ENCODE data around the gene KRT80. TPM values are rescaled to one million over a fixed set of nuclear protein-coding genes. Genes with fewer than 3 reads are reported as not detected.

KRT80 gene
- total RNA-seq, 1 experiment from 2014 or later, result not detected

- Histone ChIP-seq H3K9me2 (replicated peaks; ENCODE audit: insufficient read depth, low read length) (no peaks in the 10 kb centered on the region), H3K27me3 (ENCODE audit: low read length) (no peaks in the 10 kb centered on the region), H3K79me2 (ENCODE audit: low read length) (no peaks in the 10 kb centered on the region), H3K4me1 (ENCODE audit: low read length) (0 out of 2 replicates have a peak, but pooled peaks cover 4% of the 10 kb centered on the region), H3K9ac (ENCODE audit: low read length) (no peak overlapping the region), H2AFZ (ENCODE audit: low read length) (no peak overlapping the region), H3K36me3 (ENCODE audit: insufficient read depth, low read length) (no peaks in the 10 kb centered on the region), H3K27ac (ENCODE audit: low read length) (no peak overlapping the region), H3K9me3 (ENCODE audit: low read length) (no peaks in the 10 kb centered on the region), H3K4me3 (ENCODE audit: low read length) (no peak overlapping the region), H4K20me1 (ENCODE audit: insufficient read depth, low read depth, low read length) (no peaks in the 10 kb centered on the region), H3K4me2 (ENCODE audit: low read depth, low read length, poor library complexity, severe bottlenecking) (no peak overlapping the region)
- no peak for DNase-seq
Observed at GRCh38 chr12:52216100-52216499, 24.3 kb upstream of the KRT80 start.

- no peak overlapping the region for H3K27ac ChIP-seq (ENCODE audit: low read length)
- H3K79me2 ChIP-seq (ENCODE audit: low read length), result no peaks in the 10 kb centered on the region
- DNase-seq, result no peak
- H3K4me3 ChIP-seq (ENCODE audit: low read length), result no peak overlapping the region
- H3K36me3 ChIP-seq (ENCODE audit: insufficient read depth, low read length), result no peaks in the 10 kb centered on the region
- no peaks in the 10 kb centered on the region for H4K20me1 ChIP-seq (ENCODE audit: insufficient read depth, low read depth, low read length)
- no peak overlapping the region for H3K4me2 ChIP-seq (ENCODE audit: low read depth, low read length, poor library complexity, severe bottlenecking)
- H3K9ac ChIP-seq (ENCODE audit: low read length), result no peak overlapping the region
- H3K27me3 ChIP-seq (ENCODE audit: low read length), result no peaks in the 10 kb centered on the region
- 0 out of 2 replicates have a peak, but pooled peaks cover 4% of the 10 kb centered on the region for H3K4me1 ChIP-seq (ENCODE audit: low read length)
- H3K9me2 ChIP-seq (replicated peaks; ENCODE audit: insufficient read depth, low read length), result no peaks in the 10 kb centered on the region
- no peaks in the 10 kb centered on the region for H3K9me3 ChIP-seq (ENCODE audit: low read length)
- no peak overlapping the region for H2AFZ ChIP-seq (ENCODE audit: low read length)
Observed at GRCh38 chr12:52215587-52216031, 23.8 kb upstream of the KRT80 start.

GRCh38 chr12:52214421-52214802 is 22.6 kb upstream of the KRT80 start:
- H3K27ac ChIP-seq (ENCODE audit: low read length), result no peak overlapping the region
- H3K27me3 ChIP-seq (ENCODE audit: low read length), result no peaks in the 10 kb centered on the region
- H3K79me2 ChIP-seq (ENCODE audit: low read length), result no peaks in the 10 kb centered on the region
- no peaks in the 10 kb centered on the region for H3K9me3 ChIP-seq (ENCODE audit: low read length)
- H3K9ac ChIP-seq (ENCODE audit: low read length), result no peak overlapping the region
- DNase-seq, result no peak
- no peak overlapping the region for H3K4me3 ChIP-seq (ENCODE audit: low read length)
- no peak overlapping the region for H2AFZ ChIP-seq (ENCODE audit: low read length)
- H4K20me1 ChIP-seq (ENCODE audit: insufficient read depth, low read depth, low read length), result no peaks in the 10 kb centered on the region
- no peak overlapping the region for H3K4me2 ChIP-seq (ENCODE audit: low read depth, low read length, poor library complexity, severe bottlenecking)
- no peaks in the 10 kb centered on the region for H3K36me3 ChIP-seq (ENCODE audit: insufficient read depth, low read length)
- no peaks in the 10 kb centered on the region for H3K9me2 ChIP-seq (replicated peaks; ENCODE audit: insufficient read depth, low read length)
- H3K4me1 ChIP-seq (ENCODE audit: low read length), result 0 out of 2 replicates have a peak, but pooled peaks cover 4% of the 10 kb centered on the region

- no peaks in the 10 kb centered on the region for H3K9me2 ChIP-seq (replicated peaks; ENCODE audit: insufficient read depth, low read length)
- H3K4me2 ChIP-seq (ENCODE audit: low read depth, low read length, poor library complexity, severe bottlenecking), result no peak overlapping the region
- no peaks in the 10 kb centered on the region for H3K9me3 ChIP-seq (ENCODE audit: low read length)
- no peak overlapping the region for H3K9ac ChIP-seq (ENCODE audit: low read length)
- H3K4me1 ChIP-seq (ENCODE audit: low read length), result 0 out of 2 replicates have a peak, but pooled peaks cover 4% of the 10 kb centered on the region
- no peaks in the 10 kb centered on the region for H3K27me3 ChIP-seq (ENCODE audit: low read length)
- no peaks in the 10 kb centered on the region for H4K20me1 ChIP-seq (ENCODE audit: insufficient read depth, low read depth, low read length)
- no peak overlapping the region for H3K27ac ChIP-seq (ENCODE audit: low read length)
- H3K4me3 ChIP-seq (ENCODE audit: low read length), result no peak overlapping the region
- H3K36me3 ChIP-seq (ENCODE audit: insufficient read depth, low read length), result no peaks in the 10 kb centered on the region
- DNase-seq, result peak; percentile 81
- no peak overlapping the region for H2AFZ ChIP-seq (ENCODE audit: low read length)
- H3K79me2 ChIP-seq (ENCODE audit: low read length), result no peaks in the 10 kb centered on the region
Observed at GRCh38 chr12:52213564-52214420, 22.0 kb upstream of the KRT80 start.

GRCh38 chr12:52212701-52213563 is 21.1 kb upstream of the KRT80 start:
- H4K20me1 ChIP-seq (ENCODE audit: insufficient read depth, low read depth, low read length), result no peaks in the 10 kb centered on the region
- H3K4me1 ChIP-seq (ENCODE audit: low read length), result 0 out of 2 replicates have a peak, but pooled peaks cover 4% of the 10 kb centered on the region
- no peaks in the 10 kb centered on the region for H3K79me2 ChIP-seq (ENCODE audit: low read length)
- H3K27me3 ChIP-seq (ENCODE audit: low read length), result no peaks in the 10 kb centered on the region
- H3K4me3 ChIP-seq (ENCODE audit: low read length), result no peak overlapping the region
- no peaks in the 10 kb centered on the region for H3K9me3 ChIP-seq (ENCODE audit: low read length)
- no peak overlapping the region for H3K4me2 ChIP-seq (ENCODE audit: low read depth, low read length, poor library complexity, severe bottlenecking)
- H2AFZ ChIP-seq (ENCODE audit: low read length), result no peak overlapping the region
- H3K9me2 ChIP-seq (replicated peaks; ENCODE audit: insufficient read depth, low read length), result no peaks in the 10 kb centered on the region
- no peak overlapping the region for H3K27ac ChIP-seq (ENCODE audit: low read length)
- H3K9ac ChIP-seq (ENCODE audit: low read length), result no peak overlapping the region
- DNase-seq, result no peak
- H3K36me3 ChIP-seq (ENCODE audit: insufficient read depth, low read length), result no peaks in the 10 kb centered on the region

- no peaks in the 10 kb centered on the region for H3K9me2 ChIP-seq (replicated peaks; ENCODE audit: insufficient read depth, low read length)
- H2AFZ ChIP-seq (ENCODE audit: low read length), result no peak overlapping the region
- H3K27me3 ChIP-seq (ENCODE audit: low read length), result no peaks in the 10 kb centered on the region
- H3K4me2 ChIP-seq (ENCODE audit: low read depth, low read length, poor library complexity, severe bottlenecking), result no peak overlapping the region
- 0 out of 2 replicates have a peak, but pooled peaks cover 4% of the 10 kb centered on the region for H3K4me1 ChIP-seq (ENCODE audit: low read length)
- no peak overlapping the region for H3K27ac ChIP-seq (ENCODE audit: low read length)
- no peaks in the 10 kb centered on the region for H3K36me3 ChIP-seq (ENCODE audit: insufficient read depth, low read length)
- H4K20me1 ChIP-seq (ENCODE audit: insufficient read depth, low read depth, low read length), result no peaks in the 10 kb centered on the region
- H3K9me3 ChIP-seq (ENCODE audit: low read length), result no peaks in the 10 kb centered on the region
- H3K79me2 ChIP-seq (ENCODE audit: low read length), result no peaks in the 10 kb centered on the region
- no peak for DNase-seq
- no peak overlapping the region for H3K9ac ChIP-seq (ENCODE audit: low read length)
- no peak overlapping the region for H3K4me3 ChIP-seq (ENCODE audit: low read length)
Observed at GRCh38 chr12:52211716-52212585, 20.1 kb upstream of the KRT80 start.

- H3K4me1 ChIP-seq (ENCODE audit: low read length), result 0 out of 2 replicates have a peak, but pooled peaks cover 4% of the 10 kb centered on the region
- H3K27me3 ChIP-seq (ENCODE audit: low read length), result no peaks in the 10 kb centered on the region
- H3K79me2 ChIP-seq (ENCODE audit: low read length), result no peaks in the 10 kb centered on the region
- no peak overlapping the region for H3K4me2 ChIP-seq (ENCODE audit: low read depth, low read length, poor library complexity, severe bottlenecking)
- H4K20me1 ChIP-seq (ENCODE audit: insufficient read depth, low read depth, low read length), result no peaks in the 10 kb centered on the region
- no peaks in the 10 kb centered on the region for H3K9me3 ChIP-seq (ENCODE audit: low read length)
- H3K27ac ChIP-seq (ENCODE audit: low read length), result no peak overlapping the region
- H3K36me3 ChIP-seq (ENCODE audit: insufficient read depth, low read length), result no peaks in the 10 kb centered on the region
- no peak for DNase-seq
- H3K4me3 ChIP-seq (ENCODE audit: low read length), result no peak overlapping the region
- no peak overlapping the region for H2AFZ ChIP-seq (ENCODE audit: low read length)
- H3K9me2 ChIP-seq (replicated peaks; ENCODE audit: insufficient read depth, low read length), result no peaks in the 10 kb centered on the region
- H3K9ac ChIP-seq (ENCODE audit: low read length), result no peak overlapping the region
Observed at GRCh38 chr12:52210925-52211650, 19.3 kb upstream of the KRT80 start.

All from Karpas-422 (cell line).